GM21367 (cell line): ENCODE measurements around the gene NUP58.

Experiments used
- ATAC-seq: cut with Tn5 transposase; IDR thresholded peaks from one replicate; pipeline ENCODE4 v1.9.1; 2021; ENCODE audit not compliant: unreplicated experiment

NUP58 gene, protein sequence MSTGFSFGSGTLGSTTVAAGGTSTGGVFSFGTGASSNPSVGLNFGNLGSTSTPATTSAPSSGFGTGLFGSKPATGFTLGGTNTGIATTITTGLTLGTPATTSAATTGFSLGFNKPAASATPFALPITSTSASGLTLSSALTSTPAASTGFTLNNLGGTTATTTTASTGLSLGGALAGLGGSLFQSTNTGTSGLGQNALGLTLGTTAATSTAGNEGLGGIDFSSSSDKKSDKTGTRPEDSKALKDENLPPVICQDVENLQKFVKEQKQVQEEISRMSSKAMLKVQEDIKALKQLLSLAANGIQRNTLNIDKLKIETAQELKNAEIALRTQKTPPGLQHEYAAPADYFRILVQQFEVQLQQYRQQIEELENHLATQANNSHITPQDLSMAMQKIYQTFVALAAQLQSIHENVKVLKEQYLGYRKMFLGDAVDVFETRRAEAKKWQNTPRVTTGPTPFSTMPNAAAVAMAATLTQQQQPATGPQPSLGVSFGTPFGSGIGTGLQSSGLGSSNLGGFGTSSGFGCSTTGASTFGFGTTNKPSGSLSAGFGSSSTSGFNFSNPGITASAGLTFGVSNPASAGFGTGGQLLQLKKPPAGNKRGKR

DNA sequence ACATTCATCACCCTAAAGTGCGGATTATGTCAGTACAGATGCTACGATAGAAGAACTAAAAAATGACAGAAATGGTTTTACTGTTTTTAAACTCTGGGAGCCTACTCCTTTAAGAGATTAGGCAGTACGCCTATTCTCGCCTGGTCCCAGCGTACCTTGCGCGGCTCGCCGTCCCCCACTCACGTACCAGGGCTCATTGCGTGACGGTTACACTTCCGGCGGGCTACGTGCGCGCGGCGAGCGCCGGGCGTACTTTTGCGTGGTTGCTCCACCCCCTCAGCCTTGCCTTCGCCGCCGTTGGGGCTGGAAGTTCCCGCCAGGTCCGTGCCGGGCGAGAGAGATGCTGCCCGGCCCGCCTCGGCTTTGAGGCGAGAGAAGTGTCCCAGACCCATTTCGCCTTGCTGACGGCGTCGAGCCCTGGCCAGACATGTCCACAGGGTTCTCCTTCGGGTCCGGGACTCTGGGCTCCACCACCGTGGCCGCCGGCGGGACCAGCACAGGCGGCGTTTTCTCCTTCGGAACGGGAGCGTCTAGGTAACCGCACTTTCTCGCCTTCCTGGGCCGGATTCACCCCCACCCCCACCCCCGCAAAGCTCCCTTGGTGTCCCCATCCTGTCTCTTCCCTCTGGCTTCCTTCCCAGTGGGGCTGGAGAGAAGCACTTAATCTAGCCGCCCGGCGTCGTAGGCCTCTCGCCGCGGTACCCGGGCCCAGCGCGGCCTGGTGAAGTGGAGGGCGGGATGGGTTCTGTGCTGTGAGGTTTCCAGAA, at the start of gene NUP58:
TSS of gene NUP58 (plus strand) at position 279 of the 767 bp plus-strand sequence. CDS start at position 428, 149 bp downstream.
- peak; percentile 98 for ATAC-seq

DNA sequence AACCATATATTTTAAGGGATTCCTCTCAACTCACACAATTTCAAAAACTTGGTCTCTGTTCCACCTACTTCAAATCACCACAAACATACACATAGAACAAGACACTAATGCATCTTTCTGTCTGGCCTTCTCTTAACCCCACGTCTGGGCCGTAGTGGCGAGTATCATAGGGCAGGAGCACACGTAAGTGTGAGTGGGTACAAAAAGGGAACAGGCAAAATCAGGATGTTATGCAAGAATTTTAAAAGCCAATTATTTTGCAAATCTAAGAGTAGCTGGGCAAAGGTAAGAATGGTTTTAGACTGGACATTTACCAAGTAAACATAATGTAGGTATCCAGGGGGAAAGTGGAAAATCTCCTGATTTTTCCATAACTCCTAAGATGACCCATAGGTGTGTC, 49.2 kb upstream of the NUP58 start:
- ATAC-seq = no peak

DNA sequence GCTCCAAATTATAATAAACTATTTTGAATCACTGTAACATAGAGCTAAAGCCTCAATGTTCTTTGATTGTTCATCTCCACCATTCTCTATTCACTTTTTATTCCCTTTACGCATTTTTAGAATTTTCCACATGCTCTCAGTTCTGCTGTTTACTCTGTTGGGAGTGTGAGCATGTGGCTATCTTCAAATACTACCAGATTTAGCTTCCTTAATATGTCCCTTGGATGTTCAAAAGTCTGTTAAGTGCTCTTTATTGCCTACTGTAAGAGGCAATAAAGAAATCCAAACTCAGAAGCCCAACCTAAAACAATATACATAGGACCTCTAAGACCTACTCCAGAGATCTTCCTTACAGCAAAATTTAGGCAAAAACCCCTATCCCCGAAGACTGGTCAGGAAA, 48.7 kb upstream of the NUP58 start:
- no peak for ATAC-seq

DNA sequence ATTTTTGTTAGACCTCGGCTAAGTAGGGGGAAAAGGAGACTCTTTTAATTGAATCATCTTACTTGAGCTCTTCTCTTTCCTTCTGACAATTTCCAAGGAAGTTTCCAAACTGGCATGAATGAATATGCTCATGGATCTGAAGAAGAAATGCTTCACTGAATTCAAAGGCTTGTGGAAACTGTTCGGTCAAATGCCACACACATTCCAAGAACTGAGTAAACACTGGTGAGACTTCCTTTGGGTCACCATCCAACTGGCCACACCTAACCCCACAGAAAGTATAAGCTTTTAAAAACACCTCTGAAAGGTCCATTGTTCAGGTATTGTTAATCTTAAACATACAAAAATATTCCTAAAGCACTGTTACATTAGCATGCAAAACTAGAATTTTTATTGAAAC, 47.7 kb upstream of the NUP58 start:
- ATAC-seq = no peak

DNA sequence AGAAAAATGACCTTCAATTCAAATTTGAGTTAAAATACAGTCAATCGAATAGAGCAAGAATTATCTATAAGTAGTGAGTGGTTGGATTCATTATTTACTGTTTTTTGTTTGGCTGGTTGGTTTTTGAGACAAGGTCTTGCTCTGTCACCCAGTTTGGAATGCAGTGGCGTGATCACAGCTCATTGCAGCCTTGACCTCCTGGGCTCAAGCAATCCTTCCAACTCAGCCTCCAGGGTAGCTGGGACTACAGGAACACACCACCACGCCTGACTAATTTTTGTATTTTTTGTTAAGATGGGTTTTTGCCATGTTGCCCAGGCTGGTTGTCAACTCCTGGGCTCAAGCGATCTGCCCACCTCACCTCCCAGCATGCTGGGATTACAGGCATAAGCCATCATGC, 39.2 kb upstream of the NUP58 start:
- ATAC-seq = no peak

DNA sequence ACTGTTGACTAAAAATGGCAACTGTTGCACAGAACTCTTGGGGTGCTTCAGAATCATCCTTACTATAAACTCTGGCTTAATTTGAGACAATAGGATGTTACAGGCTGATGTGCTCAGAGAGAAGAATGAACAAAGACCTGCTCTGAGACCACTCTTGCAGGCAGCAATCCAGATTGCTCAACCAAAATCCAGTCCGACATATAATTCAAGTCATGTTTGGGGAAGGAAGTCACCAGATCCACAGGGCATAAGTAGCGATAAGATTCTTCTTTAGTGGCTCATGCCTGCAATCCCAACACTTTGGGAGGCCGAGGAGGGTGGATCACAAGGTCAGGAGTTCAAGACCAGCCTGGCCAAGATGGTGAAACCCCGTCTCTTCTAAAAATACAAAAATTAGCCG, 34.7 kb upstream of the NUP58 start:
- ATAC-seq = no peak

DNA sequence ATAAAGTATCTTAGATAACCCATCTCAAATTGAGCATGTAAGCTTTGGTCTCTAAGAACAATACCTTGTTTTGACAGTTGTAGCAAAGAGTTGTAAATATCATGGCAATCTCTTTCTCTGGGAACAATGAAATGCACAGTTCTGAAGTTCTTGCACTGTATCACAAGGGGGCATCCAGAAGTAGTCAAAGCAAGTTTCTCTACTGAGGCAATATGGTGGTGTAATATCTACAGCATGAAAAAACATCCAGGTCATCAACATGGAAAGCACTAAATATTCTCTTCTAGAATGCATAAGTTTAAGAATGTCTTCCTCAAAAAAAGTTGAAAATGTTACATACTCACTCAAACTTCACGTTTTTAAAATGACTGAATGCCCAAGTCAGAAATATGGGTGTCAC, 33.7 kb upstream of the NUP58 start:
- peak; percentile 58 for ATAC-seq

DNA sequence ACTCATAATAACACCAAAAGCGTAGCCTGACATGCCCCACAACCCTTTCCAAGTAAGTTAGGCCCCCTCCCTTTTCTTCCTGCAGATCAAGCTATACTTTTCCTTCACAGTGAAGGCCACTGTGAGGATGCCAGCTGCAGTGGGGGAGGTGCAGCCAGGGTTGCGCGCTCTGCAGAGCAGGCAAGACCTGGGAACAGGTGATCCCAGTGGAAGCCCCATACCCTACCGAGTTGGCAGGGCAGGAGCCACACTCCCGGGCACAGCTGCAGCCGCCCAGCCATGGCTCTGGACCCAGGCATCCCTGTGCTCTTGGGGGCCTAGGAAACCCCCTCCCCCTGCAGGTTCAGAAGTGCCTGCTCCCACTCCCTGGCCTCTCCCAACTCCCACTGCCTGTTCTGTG, 32.9 kb upstream of the NUP58 start:
- no peak for ATAC-seq

DNA sequence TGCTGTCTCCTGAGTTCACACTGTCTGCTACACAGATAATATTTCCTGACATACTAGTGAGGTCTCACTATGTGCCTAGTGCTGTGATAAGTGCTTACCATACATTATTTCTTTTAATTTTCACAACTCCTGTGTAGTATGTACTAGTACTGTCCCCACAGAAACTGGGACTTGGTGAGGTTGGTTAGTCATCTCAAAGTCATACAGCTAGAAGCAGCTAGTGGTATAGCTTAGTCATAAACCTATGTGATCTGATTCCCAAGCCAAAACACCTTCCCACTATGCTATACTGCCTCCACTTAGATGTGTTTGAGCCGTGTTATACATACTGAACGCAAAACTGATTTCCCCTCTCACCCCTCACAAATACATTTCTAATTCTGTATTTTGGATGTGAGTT, 24.7 kb upstream of the NUP58 start:
- no peak for ATAC-seq

DNA sequence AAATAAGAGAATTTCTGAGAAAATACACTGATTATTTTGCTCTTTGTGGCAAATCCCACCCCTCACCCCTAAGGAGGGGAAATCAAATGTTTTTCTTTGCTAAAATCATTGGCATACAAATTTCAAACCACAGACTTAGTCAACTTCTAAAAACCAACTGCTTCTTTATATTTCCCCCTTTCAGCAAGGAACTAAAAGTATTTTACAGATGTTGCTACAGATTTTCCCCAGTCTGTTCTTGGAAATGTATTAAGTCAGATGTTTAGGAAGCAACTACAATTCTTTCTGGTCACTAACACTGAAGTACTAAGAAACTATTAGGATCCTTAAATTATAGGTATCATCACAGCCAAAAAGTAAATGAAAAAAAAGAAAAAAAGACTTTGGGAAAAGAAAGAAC, 21.0 kb upstream of the NUP58 start:
- ATAC-seq = no peak

DNA sequence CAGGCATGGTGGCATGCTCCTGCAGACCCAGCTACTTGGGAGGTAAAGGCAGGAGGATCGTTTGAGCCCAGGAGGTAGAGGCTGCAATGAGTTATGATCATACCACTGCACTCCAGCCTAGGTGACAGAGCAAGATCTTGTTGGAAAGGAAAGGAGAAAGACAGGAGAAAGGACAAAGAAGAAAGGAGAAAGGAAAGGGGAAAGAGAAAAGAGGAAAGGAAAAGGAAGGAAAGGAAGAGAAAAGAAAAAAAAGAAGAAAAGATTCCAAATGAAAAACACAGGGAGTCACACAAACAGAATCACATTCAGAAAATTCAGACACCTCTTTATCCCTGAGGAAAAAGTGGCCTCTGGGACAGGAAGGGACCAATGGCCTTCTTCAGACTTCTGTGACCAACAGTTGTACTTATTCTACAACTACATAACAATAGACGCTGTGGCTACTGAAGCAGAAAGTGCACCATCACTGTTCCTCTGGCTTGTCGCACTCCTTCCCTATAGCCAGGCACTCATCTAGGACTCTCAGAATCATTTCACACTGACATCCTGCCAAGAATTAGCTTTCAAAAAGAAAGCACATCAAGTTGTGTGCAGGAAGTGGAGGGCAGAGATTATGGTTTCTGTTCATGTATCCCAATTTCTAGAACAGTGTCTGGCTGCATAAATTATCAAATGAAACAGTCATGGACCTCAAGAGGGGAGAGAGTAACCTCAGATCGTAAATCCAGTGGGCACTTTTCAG, 20.1 kb upstream of the NUP58 start:
- ATAC-seq = peak; percentile 74

DNA sequence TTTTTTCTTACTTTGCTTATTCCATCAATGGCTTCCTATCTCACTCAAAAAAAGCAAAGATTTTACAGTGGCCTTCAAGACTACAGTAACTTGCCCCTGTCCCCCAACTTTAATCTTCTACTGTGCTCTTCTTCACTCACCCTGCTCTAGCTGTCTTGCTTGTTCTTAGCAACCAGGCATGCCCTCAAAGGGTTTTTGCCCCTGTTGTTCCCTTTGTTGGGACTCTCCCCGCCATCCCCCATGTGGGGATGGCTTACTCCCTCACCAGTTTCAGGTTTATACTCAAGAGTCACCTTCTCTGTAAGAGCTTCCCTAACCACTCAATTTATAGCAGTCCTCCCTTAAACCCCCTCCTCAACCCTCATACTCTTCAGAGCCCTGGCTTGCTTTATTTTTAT, 19.5 kb upstream of the NUP58 start:
- ATAC-seq = peak; percentile 8

DNA sequence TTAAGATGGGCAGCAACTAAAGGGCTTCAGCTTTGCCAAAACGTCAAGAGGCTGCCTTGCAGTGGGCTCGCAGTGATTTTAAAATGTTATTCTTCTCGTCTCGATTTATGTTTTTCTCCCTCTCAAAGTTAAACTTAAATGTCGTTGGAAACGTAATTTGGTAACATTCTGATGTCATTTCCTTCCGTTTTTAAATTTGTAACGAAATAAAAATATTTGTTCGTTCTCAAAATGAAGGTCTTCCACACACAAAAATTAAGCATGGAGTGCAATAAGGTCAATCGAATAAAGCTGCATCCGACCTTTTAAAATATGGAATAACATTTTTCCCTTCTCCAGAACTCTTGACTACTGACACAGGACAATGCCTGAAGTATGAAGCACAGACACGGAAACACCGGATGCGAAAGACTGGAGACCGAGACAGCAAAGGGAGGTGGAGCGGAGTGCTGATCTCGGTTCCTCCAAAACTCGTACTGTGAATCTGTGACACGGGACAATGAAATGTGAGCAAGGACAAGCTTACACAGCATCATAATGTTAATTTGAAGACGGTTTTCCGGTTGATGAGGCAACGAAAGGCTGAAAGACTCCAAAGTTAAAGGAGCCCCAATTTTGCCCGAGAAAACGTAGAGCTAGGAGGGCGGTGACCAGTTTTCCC, 15.0 kb upstream of the NUP58 start:
- peak; percentile 26 for ATAC-seq

DNA sequence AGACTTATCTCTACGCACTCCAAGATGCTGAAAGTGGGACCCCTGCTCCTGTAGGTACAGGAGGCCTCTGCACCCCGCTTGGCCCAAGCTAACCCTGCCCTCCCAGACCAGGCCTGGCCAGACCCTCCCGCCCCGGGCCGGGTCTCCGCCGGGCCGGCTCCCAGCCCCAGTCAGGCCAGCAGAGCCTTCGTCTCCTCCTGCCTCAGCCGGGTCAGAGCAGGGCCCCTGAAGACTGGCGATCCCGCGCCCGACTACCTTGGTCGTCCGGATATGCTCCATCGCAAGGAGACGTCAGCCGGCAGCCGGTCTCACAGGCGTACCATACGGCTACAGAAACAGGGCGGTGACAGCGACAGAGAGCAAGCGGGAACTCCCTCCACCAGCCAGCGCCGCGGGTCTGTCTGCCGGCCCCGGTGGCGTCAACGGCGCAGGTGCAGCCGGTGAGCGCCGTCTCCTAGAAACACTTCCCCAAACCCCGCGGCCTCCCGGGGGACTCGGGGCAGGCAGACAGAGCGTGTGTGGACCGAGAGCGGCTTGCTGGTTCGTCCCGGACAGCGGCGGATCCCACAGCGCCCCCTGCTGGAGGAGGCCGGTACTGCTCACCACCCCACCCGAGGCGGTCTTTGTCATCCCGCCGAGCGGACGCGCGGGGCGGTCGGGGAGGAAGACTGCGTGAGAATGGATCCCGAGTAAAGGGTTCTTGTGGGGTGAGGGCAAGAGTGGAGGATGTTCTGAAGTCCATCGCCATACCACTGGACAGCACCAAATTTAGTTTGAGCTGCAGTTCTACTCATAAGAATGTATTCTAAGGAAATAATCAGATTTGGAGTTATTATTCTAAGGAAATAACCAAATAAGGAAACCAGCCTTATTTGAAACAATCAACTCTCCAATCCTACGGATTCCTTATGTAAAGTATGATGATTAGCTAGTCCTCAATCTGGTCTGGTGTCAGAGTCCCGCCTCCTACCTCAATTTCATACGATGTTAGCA, 14.2 kb upstream of the NUP58 start, which contains the start of gene MTMR6:
TSS of gene MTMR6 (minus strand) at position 520 of the 993 bp plus-strand sequence. CDS start at position 279, 241 bp downstream.
- peak; percentile 96 for ATAC-seq

DNA sequence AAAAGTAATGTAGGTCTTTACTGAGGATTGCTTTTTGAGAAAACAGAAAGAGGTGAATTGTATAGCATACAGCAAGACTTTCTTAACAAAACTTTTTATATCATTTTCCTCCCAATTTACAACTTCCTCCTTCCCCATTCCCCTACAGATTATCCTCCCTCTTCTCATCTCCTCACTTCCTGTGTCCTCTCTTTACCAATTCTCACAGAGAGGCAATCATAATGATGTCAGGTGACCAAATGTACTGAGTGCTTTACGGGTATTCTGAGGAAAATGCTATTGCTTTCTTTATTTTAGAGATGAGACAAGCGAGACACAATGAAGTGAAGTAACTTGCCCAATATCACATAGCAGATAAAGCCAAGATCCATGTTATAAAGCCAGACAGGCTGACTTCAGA, 12.5 kb upstream of the NUP58 start:
- no peak for ATAC-seq

DNA sequence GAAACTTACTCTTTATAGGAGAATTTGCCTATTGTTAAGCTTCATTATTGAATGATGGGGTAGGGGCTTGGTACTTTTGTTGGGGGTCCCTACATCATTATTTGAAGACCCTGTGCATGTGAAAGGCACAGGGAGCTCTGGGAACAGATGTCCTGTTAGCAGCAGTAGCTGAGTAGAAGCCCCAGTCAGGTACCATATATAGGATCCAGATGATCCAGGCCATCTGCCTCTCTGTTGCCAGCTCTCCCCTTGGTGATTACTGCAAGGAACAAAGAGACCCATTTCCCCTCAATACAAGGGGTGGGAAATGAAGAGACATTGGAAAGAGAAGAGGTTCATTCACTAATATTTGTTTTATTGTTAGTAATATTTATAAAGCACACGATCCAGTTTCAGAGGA, 9.7 kb upstream of the NUP58 start:
- no peak for ATAC-seq

DNA sequence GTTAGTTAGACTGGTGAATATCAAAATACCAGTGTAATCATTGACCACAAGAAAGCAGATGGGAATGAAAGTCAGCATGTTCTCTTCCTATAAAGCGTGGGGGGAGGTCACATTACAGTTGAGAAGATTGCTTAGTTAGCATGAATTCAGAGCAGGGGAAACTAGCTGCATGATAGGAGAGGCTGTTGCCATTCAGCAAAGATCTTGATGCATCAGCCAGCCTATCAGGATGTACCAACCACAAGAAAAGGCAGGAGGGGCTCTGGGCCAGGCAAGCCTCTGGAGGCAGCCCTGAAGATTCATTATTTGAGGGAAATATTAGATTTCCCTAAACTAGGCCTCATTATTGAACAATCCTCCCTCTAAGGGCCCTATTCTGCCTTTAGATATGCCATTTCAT, 9.1 kb upstream of the NUP58 start:
- no peak for ATAC-seq

DNA sequence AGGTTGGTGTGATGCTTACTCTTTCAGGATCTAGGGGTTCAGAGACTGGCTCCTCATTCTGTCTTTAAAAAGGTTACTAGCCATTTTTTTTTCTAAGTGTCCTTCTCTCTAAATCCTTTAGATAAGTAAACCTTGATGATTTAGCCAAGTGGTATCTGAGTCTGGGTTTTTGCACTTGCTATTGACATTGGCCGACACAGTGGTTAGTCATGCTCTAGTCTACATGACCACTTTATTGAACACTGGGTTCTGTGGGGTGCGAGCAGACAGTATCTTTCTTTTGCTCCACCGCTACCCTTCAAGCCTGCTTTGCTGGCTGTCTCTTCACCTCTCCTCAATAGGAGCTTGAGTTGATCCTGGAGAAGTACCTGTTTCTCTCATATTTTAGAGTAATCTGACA, 6.2 kb upstream of the NUP58 start:
- no peak for ATAC-seq

DNA sequence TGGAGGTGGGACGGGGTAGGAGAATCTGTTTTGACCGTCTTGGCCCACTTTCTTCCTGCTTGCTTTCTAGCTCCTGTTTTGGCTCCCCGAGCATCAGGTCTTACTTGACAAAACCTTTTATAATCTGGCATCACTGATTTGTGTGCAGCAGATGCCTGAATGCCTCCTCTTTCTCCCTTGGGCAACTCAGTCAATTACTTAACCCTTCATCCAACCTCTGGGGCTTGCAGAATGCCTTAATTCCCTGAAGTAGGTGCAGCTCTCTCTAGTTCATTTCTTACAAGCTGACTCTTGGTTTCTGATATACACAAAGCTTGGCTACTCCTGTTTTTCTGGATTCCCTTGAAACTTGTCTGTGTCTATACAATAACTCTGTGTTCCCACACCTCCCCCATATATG, 5.7 kb upstream of the NUP58 start:
- no peak for ATAC-seq
